IMR-90 (cell line): ENCODE measurements around the gene ADGRF5. TPM values are rescaled to one million over a fixed set of nuclear protein-coding genes. Genes with fewer than 3 reads are reported as not detected.

ENCODE experiments used
- ATAC-seq: fragments of 200-7000 bp; cut with Tn5 transposase; 2 replicates; pipeline ENCODE4 v1.9.1; 2020; ENCODE audit warnings: low read depth, mild to moderate bottlenecking, moderate library complexity
- BruUV-seq: library from RNA; stranded (reverse); fragments of 400-500 nt; replicated peaks from 2 replicates; lab custom pipeline; 2021; lab: Mats Ljungman, UMichigan
- CTCF ChIA-PET: fragments of 300-600 bp; formaldehyde crosslinking; extraction: SDS; loops from one replicate; lab custom pipeline; 2021; ENCODE audit warnings: antibody characterized with exemption; lab: Yijun Ruan, JAX
- POLR2A ChIA-PET: fragments of 300-600 bp; sonication (Branson Sonifier 250); formaldehyde crosslinking; loops from one replicate; lab custom pipeline; 2022; ENCODE audit warnings: antibody characterized with exemption; ENCODE audit not compliant: unreplicated experiment; lab: Charles Lee
- DNase-seq: peaks from one replicate; pipeline ENCODE4 v3.0.0; 2013
- H2AFZ ChIP-seq: replicated peaks from 2 replicates; pipeline ENCODE3; 2013; ENCODE audit warnings: low read length, mild to moderate bottlenecking; ENCODE audit not compliant: poor library complexity
- H2AK5ac ChIP-seq: 2 replicates; pipeline ENCODE4 v1.6.1; 2013; ENCODE audit warnings: low read depth, low read length, inconsistent platforms
- H2AK9ac ChIP-seq: replicated peaks from 2 replicates; pipeline ENCODE3; 2013; ENCODE audit warnings: mild to moderate bottlenecking, low read depth, low read length, moderate library complexity; ENCODE audit not compliant: poor library complexity
- H2BK120ac ChIP-seq: 2 replicates; pipeline ENCODE4 v1.6.1; 2013; ENCODE audit warnings: low read depth, low read length, inconsistent platforms
- H2BK15ac ChIP-seq: 3 replicates; pipeline ENCODE4 v1.6.1; 2013; ENCODE audit warnings: low read depth, low read length, inconsistent platforms
- H2BK20ac ChIP-seq: 2 replicates; pipeline ENCODE4 v1.6.1; 2013; ENCODE audit warnings: low read depth, mild to moderate bottlenecking, inconsistent platforms, low read length, moderate library complexity
- H2BK5ac ChIP-seq: 2 replicates; pipeline ENCODE4 v1.6.1; 2013; ENCODE audit warnings: mild to moderate bottlenecking, low read depth, low read length, inconsistent platforms; ENCODE audit not compliant: poor library complexity, severe bottlenecking
- H3K14ac ChIP-seq: replicated peaks from 2 replicates; pipeline ENCODE4 v1.6.1; 2013; ENCODE audit warnings: low read depth, low read length, inconsistent platforms
- H3K18ac ChIP-seq: 2 replicates; pipeline ENCODE4 v1.6.1; 2013; ENCODE audit warnings: low read depth, low read length, control low read depth
- H3K23ac ChIP-seq: 2 replicates; pipeline ENCODE4 v1.6.1; 2013; ENCODE audit warnings: low read depth, low read length, inconsistent platforms
- H3K27ac ChIP-seq: 2 replicates; pipeline ENCODE4 v1.5.1; 2013; ENCODE audit warnings: mild to moderate bottlenecking, control low read depth, low read length; ENCODE audit not compliant: insufficient read depth
- H3K27me3 ChIP-seq: 2 replicates; pipeline ENCODE4 v1.6.1; 2013; ENCODE audit warnings: low read length; ENCODE audit not compliant: control insufficient read depth, insufficient read depth
- H3K36me3 ChIP-seq: 2 replicates; pipeline ENCODE4 v1.6.1; 2013; ENCODE audit warnings: low read length, mixed read lengths; ENCODE audit not compliant: control insufficient read depth, insufficient read depth
- H3K4ac ChIP-seq: 2 replicates; pipeline ENCODE4 v1.6.1; 2013; ENCODE audit warnings: low read depth, low read length, inconsistent platforms
- H3K4me1 ChIP-seq: 2 replicates; pipeline ENCODE4 v1.6.1; 2013; ENCODE audit warnings: low read length, mixed read lengths; ENCODE audit not compliant: control insufficient read depth, insufficient read depth
- H3K4me2 ChIP-seq: 2 replicates; pipeline ENCODE4 v1.6.1; 2013; ENCODE audit warnings: low read depth, mild to moderate bottlenecking, control low read depth, low read length, moderate library complexity
- H3K4me3 ChIP-seq: 2 replicates; pipeline ENCODE4 v1.5.1; 2013; ENCODE audit warnings: low read depth, mild to moderate bottlenecking, control low read depth, low read length, moderate library complexity; ENCODE audit not compliant: insufficient read depth
- H3K56ac ChIP-seq: 2 replicates; pipeline ENCODE4 v1.6.1; 2013; ENCODE audit warnings: low read length, inconsistent platforms; ENCODE audit not compliant: insufficient read depth; ENCODE audit errors: extremely low read depth
- H3K79me1 ChIP-seq, 2 experiments: 2 replicates each; pipeline ENCODE4 v1.6.1; 2013; ENCODE audit warnings: low read length in 2 of 2, inconsistent platforms in 1 of 2, low read depth in 1 of 2
- H3K9ac ChIP-seq: 2 replicates; pipeline ENCODE4 v1.6.1; 2013; ENCODE audit warnings: low read depth, low read length, control low read depth
- H3K9me1 ChIP-seq: 2 replicates; pipeline ENCODE4 v1.6.1; 2013; ENCODE audit warnings: low read length, inconsistent platforms; ENCODE audit not compliant: insufficient read depth
- H3K9me3 ChIP-seq: 2 replicates; pipeline ENCODE4 v1.6.1; 2013; ENCODE audit warnings: low read length; ENCODE audit not compliant: control insufficient read depth, insufficient read depth
- H4K20me1 ChIP-seq: 2 replicates; pipeline ENCODE4 v1.6.1; 2013; ENCODE audit warnings: low read length, inconsistent platforms; ENCODE audit not compliant: insufficient read depth
- H4K5ac ChIP-seq: 2 replicates; pipeline ENCODE4 v1.6.1; 2013; ENCODE audit warnings: mild to moderate bottlenecking, low read depth, low read length, control low read depth
- H4K8ac ChIP-seq, 2 experiments: 2 replicates each; pipeline ENCODE4 v1.6.1; 2013; ENCODE audit warnings: low read depth in 2 of 2, low read length in 2 of 2, control low read depth in 1 of 2, inconsistent platforms in 1 of 2
- H4K91ac ChIP-seq: 2 replicates; pipeline ENCODE4 v1.6.1; 2013; ENCODE audit warnings: low read depth, low read length, inconsistent platforms; ENCODE audit not compliant: insufficient read depth
- CTCF ChIP-seq: conservative IDR thresholded peaks from 2 replicates; pipeline ENCODE4 v1.5.1; 2012; ENCODE audit warnings: mild to moderate bottlenecking, low read depth, low read length, improper control_type of control experiment
- FOS ChIP-seq: fragments of 150-350 bp; IDR thresholded peaks from 2 replicates; pipeline ENCODE4 v1.6.1; 2016; ENCODE audit warnings: low read depth, low read length
- MAFK ChIP-seq: IDR thresholded peaks from 2 replicates; pipeline ENCODE4 v1.6.1; 2012; ENCODE audit warnings: low read depth, low read length, improper control_type of control experiment
- MXI1 ChIP-seq: IDR thresholded peaks from 2 replicates; pipeline ENCODE4 v1.6.1; 2012; ENCODE audit warnings: low read depth, mild to moderate bottlenecking, low read length, moderate library complexity, borderline replicate concordance
- NFE2L2 ChIP-seq: fragments of 150-350 bp; IDR thresholded peaks from 2 replicates; pipeline ENCODE4 v1.6.1; 2016; ENCODE audit warnings: low read depth, mild to moderate bottlenecking, low read length
- POLR2A ChIP-seq: IDR thresholded peaks from 2 replicates; pipeline ENCODE4 v1.6.1; 2012; ENCODE audit warnings: mild to moderate bottlenecking, low read depth, low read length
- RFX5 ChIP-seq: IDR thresholded peaks from 2 replicates; pipeline ENCODE4 v1.8.0; 2012; ENCODE audit warnings: low read depth, mild to moderate bottlenecking, low read length, moderate library complexity
- SMC3 ChIP-seq: fragments of 150-350 bp; IDR thresholded peaks from 2 replicates; pipeline ENCODE4 v1.6.1; 2016; ENCODE audit warnings: low read depth, mild to moderate bottlenecking, antibody characterized with exemption, low read length, moderate library complexity
- WGBS, 2 experiments: methylation state at CpG; one replicate each; pipeline versions ENCODE4 v1.1.5 to v1.1.7; 2013; ENCODE audit warnings: missing lambda C conversion rate in 2 of 2; ENCODE audit not compliant: insufficient read length in 1 of 2; ENCODE audit errors: extremely low coverage in 2 of 2; 5-methylcytosine and 5-hydroxymethylcytosine counted together
- dilution Hi-C: fragments of 300-500 bp; cut with HindIII; formaldehyde crosslinking; loops from one replicate; pipeline ENCODE4 v1.14.3; 2018; ENCODE audit warnings: low sequenced_read_pairs; ENCODE audit not compliant: unreplicated experiment
- in situ Hi-C: fragments of 300-500 bp; cut with MboI; formaldehyde crosslinking; loops from 3 replicates; pipeline ENCODE4 v1.14.3; 2019; ENCODE audit warnings: low sequenced_read_pairs, inconsistent platforms, mixed read lengths
- intact Hi-C: fragments of 100-400 bp; cut with micrococcal nuclease; formaldehyde crosslinking; loops from 2 replicates; pipeline ENCODE4 v1.10.0; 2022
- polyA plus RNA-seq, 3 experiments: library from polyadenylated mRNA; depleted of rRNA; stranded (reverse); fragments of >200 nt; gene quantifications; 2 replicates each; pipeline ENCODE4 v1.2.3, GENCODE V29; 2012; ENCODE audit warnings: low replicate concordance in 1 of 3
- total RNA-seq: library from RNA; depleted of rRNA; stranded (reverse); fragments of >200 nt; gene quantifications from 2 replicates; pipeline ENCODE4 v1.2.3, GENCODE V29; 2012

The ADGRF5 gene
- total and polyA plus RNA-seq, 2 of the 4 experiments (the other 2 are of a cell fraction): not detected

- no TSS peak for BruUV-seq
- Histone ChIP-seq H3K56ac (no peak overlapping the region), H3K23ac (no peak overlapping the region), H3K27ac (no peak overlapping the region), H3K4me1 (no peaks in the 10 kb centered on the region), H3K9me3 (no peaks in the 10 kb centered on the region), H3K4me3 (no peak overlapping the region), H3K79me1 (no peaks in the 10 kb centered on the region), H3K4ac (no peak overlapping the region), H2AK9ac (no peak overlapping the region), H2BK15ac (no peak overlapping the region), H3K9ac (no peak overlapping the region), H3K14ac (no peak overlapping the region), H4K20me1 (no peaks in the 10 kb centered on the region), H3K9me1 (no peaks in the 10 kb centered on the region; the same call in 1 of the 2 replicates), H4K5ac (no peak overlapping the region), H2AK5ac (no peak overlapping the region), H2BK120ac (no peak overlapping the region), H3K4me2 (no peak overlapping the region), H4K91ac (no peak overlapping the region), H2BK20ac (no peak overlapping the region), H2AFZ (no peak overlapping the region), H3K18ac (no peak overlapping the region), H4K8ac (no peak overlapping the region), H3K27me3 (no peaks in the 10 kb centered on the region), H3K36me3 (no peaks in the 10 kb centered on the region), H2BK5ac (no peak overlapping the region)
- dilution Hi-C loops: no loop called here
- in situ Hi-C loops: no loop called here
- ChIA-PET CTCF (no interaction called here), POLR2A (no interaction called here)
- ATAC-seq (no peak), DNase-seq (no peak)
- no peak for TF ChIP-seq SMC3
- no peak for TF ChIP-seq FOS
- no peak for TF ChIP-seq NFE2L2
- TF ChIP-seq MAFK: no peak
- TF ChIP-seq POLR2A: no peak
- no peak for TF ChIP-seq CTCF
- no peak for TF ChIP-seq MXI1
- TF ChIP-seq RFX5: no peak
- WGBS, 2 experiments: no CpG with 5 or more reads among the region's 5 CpGs
- intact Hi-C loops: no loop called here
Observed at GRCh38 chr6:46947497-46947896, 25.8 kb upstream of the ADGRF5 start.
